HG03565 (cell line): ENCODE data around the gene PAK2.
"Not testable (repeated sequence)": the region's sequence is repeated elsewhere in the genome, so short reads cannot be mapped to it uniquely, and the experiment has no call there.

Experiments
- ATAC-seq: cut with Tn5 transposase; IDR thresholded peaks from one replicate; pipeline ENCODE4 v1.9.1; 2021; ENCODE audit warnings: mild to moderate bottlenecking, moderate library complexity; ENCODE audit not compliant: unreplicated experiment

The PAK2 gene

DNA sequence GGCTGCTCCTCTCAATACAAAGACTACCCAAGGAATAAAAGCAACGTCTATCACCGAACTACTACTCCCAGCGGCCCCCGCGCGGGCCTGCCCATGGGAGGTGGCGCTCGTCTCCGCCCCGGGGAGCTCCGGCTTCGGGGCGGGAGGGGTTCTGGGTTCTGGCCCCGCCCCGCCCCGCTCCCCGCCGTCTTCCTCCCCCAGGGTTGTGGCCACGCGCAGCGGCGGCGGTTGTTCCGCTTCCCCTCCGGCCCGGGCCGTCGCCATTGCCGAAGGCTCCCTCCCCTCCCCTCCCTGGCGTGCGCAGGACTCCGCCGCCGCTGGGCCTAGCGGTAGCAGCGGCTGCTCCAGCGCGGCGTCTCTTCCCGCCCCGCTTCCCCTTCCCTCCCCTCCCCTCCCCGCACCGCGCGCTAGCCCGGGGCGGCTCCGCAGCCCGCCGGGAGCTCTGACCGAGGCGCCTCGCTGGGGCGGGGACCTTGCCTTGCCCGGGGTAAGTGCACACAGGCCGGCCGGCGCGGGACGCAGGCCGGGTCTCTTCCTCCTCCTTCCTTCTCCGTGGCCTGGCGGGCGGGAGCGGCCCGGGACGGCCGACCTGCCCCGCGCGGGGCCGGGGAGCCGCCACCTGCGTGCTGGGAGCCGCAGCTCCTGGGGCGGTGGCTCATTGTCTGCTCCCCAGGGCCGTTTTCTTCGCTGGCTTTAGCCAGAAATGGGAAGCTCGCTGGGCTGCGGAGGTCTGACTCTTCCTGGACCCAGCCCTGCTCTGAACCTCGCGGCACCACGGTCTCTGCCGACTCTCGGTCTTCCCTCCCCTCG, at the start of gene PAK2:
Gene PAK2, plus strand, starts transcription at position 187 of the 810 bp plus-strand sequence. CDS start 42,790 bp downstream, outside the sequence.
- peak; percentile 79 for ATAC-seq

DNA sequence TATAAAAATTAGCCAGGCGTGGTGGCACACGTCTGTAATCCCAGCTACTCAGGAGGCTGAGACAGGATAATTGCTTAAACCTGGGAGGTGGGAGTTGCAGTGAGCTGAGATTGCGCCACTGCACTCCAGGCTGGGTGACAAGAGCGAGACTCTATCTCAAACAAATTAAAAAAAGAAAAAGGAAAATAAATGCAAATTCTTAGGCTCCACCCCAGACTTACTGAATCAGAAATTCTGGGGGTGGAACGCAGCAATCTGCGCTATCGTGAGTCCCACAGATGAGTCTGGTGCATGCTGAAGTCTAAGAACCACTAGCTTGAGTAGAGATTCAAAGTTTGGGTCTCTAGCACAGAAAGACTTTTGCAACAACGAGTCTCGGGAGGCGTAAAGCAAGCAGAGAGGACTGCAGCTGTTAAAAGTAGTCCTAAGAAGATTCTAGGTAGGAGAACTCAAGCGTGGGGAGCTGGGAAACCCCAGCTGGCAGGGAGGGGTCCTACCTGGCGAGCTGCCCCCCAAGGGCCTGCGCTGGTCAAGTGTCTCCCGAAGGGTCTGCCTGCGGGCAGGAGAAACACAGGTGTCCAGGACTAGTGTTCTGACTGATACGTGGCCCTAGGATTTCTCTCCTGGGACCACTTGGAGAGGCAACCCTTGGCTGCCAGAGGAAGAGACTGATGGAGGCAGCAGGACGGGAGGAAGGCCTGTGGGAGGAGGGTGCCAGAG, 49.6 kb upstream of the PAK2 start:
- ATAC-seq = no peak

DNA sequence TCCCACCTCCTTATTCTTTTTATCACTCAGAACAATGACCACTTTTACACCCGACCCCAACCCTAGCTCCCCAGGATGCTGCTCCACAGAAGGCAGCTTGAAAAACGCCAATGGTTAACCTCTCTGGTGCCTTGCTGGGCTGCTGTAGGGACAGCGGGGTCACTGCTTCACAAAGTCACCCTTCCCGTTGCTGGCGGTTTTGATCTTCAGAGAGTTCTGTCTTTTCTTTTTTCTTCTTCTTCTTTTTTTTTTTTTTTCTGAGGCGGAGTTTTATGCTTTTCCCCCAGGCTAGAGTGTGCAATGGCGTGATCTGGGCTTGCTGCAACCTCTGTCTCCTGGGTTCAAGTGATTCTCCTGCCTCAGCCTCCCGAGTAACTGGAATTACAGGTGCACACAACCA, 48.3 kb upstream of the PAK2 start:
- ATAC-seq = no peak

DNA sequence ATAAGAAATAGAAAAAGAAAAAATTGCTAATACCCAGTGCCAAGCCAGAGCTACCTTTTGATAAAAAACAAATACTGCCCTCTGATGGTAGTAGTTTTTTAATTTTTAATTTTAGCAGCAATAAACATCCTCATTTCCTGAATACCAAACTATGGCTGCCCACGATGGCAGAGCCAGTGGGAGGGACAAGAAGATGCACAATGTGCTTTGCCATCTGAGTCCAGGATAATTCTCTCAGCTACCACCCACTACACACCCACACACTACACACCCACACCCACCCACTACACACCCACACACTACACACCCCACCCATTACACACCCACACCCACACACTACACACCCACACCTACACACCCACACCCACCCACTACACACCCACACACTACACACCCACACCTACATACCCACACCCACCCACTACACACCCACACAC, 45.4 kb upstream of the PAK2 start:
- no peak for ATAC-seq

DNA sequence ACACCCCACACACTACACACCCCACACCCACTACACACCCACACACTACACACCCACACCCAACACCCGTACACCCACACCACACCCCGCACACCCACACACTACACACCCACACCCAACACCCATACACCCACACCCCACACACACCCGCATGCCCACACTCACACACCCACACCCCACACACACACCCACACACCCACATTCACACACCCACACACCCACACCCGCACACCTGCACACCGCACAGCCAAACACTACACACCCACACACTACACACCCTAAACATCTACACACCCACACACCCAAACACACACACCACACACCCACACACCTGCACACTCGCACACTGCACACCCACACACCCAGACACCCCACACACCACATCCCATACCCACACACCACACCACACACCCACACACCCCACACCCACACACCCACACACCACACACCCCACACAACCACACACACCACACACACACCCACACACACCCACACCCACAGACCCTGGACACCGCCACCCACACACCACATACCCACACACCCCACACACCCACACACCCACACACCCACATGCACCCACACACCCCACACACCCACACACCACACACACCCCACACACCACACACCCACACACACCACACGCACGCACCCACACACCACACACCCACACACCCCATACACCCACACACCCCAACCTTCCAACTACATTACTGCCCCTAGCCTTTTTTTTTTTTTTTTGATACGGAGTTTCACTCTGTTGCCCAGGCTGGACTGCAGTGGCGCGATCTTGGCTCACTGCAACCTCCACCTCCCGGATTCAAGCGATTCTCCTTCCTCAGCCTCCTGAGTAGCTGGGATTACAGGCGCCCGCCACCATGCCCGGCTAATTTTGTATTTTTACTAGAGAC, 44.5 kb upstream of the PAK2 start:
- ATAC-seq = no peak

DNA sequence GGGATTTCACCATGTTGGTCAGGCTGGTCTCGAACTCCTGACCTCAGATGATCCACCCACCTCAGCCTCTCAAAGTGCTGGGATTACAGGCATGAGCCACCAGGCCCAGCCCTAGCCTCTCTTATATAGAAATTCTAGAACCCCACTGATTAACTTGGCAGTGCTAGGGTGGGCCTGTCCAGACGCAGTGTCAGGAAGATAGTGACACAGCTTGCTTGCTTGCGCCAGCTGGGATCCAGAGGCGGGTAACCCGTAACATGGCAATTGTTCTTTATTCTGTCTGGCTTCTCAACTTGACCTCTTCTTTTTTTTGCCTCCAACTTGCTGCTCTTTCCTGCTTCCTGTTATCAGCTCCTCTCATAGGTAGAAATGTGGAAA, 43.8 kb upstream of the PAK2 start:
- ATAC-seq = no peak

DNA sequence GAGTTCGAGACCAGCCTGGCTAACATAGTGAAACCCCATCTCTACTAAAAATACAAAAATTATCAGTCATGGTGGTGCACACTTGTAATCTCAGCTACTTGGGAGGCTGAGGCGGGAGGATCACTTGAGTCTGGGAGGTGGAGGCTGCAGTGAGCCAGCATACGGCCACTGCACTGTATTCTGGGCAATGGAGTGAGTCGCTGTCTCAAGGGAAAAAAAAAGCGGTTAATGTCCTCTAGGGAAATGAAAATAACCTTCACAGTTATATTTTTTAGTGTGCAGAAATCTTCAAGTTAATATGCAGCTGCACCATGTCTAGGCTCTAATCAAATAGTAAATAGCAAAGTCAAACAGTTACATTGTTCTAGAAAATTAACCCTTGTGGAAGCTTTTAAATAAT, 42.4 kb upstream of the PAK2 start:
- ATAC-seq = no peak

DNA sequence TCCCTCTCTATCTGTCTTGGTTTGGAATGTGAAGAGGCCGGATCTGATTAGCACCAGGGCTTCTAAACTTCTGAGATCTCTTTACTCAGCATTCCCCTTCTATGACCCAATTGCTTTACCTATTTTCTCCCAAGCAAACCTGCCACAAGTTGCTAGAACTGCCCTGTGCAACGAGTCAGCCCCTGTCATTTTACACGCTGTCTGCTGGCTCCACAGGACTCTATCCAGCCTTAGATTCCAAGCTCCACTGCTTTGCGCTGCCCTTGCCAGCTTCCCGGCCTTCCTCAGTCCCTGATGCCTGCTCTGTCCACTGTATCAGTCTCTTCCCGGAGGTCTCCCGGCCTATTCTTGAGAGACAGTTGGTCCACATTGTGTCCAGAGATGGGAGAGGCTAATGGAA, 39.9 kb upstream of the PAK2 start:
- no peak for ATAC-seq

DNA sequence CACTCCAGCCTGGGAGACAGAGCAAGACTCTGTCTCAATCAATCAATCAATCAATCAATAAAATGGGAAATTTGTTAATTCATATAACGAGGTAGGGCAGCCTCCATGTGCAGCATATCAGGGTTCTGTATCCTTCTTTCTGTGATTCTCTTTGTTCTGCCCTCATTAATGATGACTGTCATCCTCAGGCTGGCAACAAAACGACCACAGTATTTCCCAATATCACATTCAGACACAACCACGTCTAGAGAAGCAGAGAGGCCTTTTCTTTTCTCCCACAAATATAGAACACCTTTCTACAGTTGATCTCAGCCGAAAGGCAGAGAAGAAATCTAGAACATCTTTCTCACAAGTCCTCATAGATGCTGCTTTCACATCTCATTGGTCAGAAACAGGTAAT, 38.9 kb upstream of the PAK2 start:
- ATAC-seq = no peak

DNA sequence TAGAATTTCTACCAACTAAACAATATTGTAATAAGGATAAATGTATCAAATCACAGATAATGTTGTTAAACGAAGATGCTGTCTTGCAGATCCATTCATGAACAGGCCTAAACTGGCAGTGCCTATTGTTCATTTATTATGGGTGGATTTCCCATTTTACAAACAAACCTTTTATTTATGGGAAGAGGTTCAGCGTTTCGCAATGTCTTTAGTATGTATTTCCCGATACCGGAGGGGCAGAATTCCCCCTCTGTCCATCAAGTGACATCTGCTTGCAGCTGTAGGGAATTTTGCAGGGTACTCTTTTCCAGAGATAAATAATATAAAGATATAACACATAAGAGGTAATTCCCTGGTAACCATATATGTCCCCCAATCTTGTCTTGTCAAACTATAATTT, 33.3 kb upstream of the PAK2 start:
- ATAC-seq = no peak

DNA sequence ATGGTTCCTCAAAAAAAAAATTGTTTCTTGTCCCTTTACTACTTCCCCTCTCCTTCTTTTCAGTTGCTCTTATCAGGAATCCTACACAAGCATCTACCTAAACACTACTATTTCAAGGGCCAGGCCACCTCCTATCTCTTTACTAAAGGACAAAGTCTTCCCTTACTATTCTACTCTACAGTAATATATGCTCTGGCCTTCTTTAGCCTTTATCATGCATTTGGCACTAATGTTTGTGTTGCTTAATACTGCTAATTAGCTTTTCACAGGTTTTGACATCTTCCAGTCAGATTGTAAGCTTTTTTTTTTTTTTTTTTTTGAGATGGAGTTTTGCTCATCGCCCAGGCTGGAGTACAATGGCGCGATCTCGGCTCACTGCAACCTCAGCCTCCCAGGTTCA, 32.9 kb upstream of the PAK2 start:
- ATAC-seq = no peak

DNA sequence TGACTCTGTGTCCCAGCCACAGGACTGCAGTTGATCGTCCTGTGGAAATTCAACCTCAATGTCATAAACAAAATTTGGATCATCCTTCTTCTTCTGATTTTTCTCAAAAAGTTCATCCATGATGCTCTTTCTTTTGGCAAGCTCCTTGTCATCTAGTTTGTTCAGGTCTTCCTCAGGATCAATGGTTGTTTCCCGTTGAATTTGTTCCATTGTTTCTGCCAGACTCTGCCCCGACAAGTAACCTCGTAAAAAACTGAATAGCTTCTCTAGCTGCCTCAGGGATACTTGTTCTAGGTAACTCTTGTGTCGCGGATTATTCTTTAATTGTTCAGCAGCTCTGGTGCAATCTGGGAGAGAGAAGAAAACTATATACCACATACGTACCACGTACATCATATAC, 32.1 kb upstream of the PAK2 start:
- ATAC-seq = no peak

DNA sequence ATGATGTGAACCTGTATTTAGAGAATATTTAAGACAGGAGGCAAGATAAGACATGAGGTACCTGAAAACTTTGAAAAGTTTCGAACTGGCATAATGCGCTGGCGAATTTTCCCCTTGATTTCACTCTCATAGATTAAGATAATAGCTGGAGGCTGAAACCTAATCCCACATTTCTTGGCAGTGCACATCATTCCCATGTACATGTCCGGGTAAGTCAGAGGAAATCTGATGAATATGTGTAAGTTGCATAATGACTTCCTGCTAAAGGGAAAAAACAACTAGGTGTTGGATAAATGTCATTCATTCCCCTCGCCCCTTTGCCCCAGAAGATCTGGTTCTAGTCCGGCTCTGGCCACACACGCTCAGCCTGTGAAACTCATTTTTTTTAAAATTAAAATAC, 31.2 kb upstream of the PAK2 start:
- ATAC-seq = no peak

DNA sequence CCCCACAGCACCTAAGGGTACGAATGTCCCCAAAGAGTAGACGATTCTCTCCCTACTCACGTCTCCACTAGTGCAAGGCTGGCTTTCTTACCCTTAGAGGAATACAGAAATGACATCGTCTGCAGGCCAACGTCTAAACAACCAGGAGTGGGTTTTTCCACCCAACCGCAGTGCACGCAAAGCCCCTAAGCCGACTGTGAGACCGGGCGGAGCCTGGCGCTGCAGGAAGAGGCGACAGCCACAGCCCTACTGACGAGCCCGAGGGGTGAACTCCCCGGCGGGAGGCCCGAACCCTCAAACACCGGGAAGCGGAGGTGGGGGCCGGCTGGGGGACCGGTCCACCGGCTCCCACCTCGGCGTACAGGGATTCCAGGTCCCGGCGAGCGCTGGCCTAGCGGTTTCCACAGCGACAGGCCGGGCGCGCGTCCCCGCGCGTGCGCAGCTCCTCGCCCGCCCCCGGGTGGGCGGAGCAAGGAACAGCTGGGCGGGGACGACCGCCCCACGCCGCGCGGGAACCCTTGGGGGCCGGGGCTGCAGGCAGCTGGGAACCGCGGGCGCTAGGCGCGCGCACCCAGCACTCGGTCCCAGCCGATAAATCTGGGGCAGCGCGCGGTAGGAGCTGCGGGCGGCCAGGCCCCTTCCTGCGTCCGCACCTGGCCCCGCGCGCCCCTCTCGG, 27.7 kb upstream of the PAK2 start, which contains the start of the genes CEP19 and PIGX:
Gene CEP19, minus strand, starts transcription at position 413 of the 676 bp plus-strand sequence. CDS start 3,593 bp downstream, outside the sequence.
Gene PIGX, plus strand, starts transcription at position 540 of the 676 bp plus-strand sequence.
- peak; percentile 70 for ATAC-seq

DNA sequence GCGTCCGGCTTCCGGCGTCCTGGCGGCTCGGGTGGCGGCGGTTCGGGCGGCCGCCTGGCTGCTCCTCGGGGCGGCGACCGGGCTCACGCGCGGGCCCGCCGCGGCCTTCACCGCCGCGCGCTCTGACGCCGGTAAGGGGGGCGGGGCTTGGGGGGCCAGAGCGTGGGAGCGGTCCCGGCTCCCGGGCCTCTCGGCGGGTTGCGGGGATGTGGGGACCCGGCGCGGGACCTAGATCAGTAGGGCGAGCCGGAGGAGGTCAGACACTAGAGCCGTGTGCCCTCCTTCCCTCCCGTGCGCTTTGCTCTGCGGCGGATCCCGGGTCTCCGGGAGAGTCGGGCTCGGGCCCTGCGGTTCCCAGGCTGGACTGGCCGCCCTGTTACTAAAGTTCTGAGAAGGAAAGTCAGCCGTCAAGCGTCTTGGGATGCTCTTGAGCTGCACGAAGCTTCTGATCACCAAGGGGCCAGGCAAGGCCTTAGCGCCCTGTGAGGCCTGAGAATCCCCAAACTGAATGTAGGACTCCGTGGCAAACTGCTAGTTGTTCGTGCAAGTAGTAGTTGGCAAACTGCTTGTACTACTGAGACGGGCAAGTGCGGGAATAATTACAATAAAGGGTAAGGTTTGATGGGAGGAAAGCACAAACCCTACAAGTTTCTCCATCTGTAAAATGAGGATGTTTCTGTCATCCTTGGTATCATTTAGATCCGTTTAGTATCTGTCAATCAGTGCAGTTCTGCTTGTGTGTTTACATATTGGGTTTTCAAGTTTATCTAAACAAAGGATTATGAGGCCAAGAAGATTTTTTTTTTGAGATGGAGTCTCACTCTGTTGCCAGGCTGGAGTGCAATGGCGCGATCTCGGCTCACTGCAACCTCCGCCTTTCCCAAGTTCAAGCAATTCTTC, 26.9 kb upstream of the PAK2 start:
- ATAC-seq = peak; percentile 33

DNA sequence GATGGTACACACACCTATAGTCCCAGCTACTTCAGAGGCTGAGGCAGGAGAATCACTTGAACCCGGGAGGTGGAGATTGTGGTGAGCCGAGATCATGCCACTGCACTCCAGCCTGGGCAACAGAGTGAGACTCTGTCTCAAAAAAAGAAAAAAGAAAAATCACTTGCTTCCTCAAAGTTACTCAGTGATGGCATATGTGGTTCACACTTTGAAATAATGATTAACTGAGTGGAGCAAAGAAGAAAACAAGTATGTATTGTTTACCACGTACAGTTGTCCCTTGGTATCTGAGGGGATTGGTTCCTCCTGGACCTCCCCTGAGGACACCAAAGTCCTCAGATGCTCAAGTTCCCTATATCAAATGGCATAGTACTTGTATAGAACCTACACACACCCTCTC, 22.5 kb upstream of the PAK2 start:
- ATAC-seq = not testable (repeated sequence)

DNA sequence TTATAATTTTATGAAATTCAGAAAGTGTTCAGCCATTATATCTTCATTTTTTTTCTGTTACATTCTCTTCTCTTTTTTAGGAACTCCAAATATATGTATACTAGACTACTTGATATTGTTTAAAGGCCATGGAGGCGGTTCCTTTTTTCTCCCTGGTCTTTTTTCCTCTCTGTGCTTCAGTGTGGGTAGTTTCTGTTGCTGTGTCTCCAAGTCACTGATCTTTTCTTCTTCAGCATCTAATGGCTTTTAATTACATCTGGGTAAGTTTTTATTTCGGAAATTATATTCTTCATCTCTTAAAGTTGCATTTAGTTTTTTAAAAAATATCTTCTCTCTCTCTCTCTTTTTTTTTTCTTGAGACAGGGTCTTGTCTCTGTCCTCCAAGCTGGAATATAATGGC, 18.6 kb upstream of the PAK2 start:
- ATAC-seq = no peak

DNA sequence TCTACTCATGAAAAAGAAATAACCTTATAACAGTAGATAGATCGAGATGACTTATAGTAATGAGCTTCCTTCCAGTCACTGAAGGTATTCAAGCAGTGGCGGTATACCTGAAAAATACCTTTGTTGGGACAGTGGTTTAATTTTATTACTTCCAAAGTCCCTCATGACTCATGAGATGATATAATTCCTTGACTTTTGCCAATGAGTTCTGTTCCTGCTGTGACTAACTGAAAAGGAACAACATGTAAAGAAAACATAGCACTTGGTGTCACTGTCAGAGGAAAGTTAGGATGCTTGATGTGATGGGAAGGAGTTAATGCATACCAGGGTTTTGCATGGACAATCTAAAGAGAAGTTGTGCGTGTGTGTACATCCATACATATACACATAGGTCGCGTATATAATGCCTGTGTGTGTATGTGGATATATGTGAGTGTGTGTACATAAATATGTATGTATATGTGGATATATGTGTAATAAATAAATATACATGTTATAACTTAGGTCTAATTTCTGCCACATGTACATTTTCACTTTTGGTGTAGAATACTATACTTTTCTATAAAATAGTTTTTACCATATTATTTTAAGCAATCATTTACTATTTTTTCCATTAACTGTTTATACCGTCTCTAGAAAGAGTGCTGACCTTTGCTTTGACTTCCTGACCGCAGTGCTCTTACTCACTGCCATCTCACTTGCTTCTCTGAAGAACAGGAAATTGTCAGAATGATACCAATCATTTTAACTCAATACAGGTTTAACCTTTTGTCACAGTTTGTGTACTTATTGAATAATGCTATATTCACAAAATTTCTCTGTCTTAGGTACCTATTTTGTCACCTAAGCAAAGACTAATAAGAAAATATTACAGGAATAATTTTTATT, 12.6 kb upstream of the PAK2 start:
- no peak for ATAC-seq

DNA sequence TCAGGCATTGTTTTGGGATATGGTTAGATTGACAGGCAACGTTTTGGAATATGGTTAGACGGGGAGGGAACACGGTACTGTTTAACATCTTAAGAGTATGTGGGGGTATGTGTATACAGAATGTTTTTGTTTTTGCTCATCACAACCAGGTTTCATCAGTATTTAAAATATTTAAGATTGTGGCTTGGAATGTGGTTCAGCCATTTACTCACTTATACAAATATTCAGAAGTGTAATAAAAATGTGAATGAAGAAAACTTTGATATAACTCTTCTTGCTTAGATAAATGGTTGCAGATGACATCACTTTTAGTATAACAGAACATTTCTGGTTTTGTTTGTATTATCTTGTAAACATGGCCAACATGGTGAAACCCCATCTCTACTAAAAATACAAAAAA, 3.9 kb upstream of the PAK2 start:
- no peak for ATAC-seq
